Amniotic stem cell (primary cell): ENCODE results near the gene CCZ1B.
"Not testable (repeated sequence)": the region's sequence is repeated elsewhere in the genome, so short reads cannot be mapped to it uniquely, and the experiment has no call there.

Source experiments
- DNase-seq: peaks from one replicate; lab custom pipeline; 2025; lab: John Stamatoyannopoulos, UW

CCZ1B gene

GRCh38 chr7:6826151-6826550 is at the start of gene CCZ1B:
CCZ1B (minus strand) TSS chr7:6826275; CDS start chr7:6826197, 78 bp downstream.
- DNase-seq: peak; percentile 3

- not testable (repeated sequence) for DNase-seq
Measured at GRCh38 chr7:6875022-6875421, 48.9 kb upstream of the CCZ1B start.

- not testable (repeated sequence) for DNase-seq
Measured at GRCh38 chr7:6872246-6872945, 46.3 kb upstream of the CCZ1B start.

GRCh38 chr7:6871421-6872144 is 45.5 kb upstream of the CCZ1B start:
- not testable (repeated sequence) for DNase-seq

- DNase-seq: not testable (repeated sequence)
Measured at GRCh38 chr7:6864751-6865150, 38.7 kb upstream of the CCZ1B start.

GRCh38 chr7:6864188-6864587 is 38.1 kb upstream of the CCZ1B start:
- DNase-seq: not testable (repeated sequence)

GRCh38 chr7:6862876-6863275 is 36.8 kb upstream of the CCZ1B start:
- DNase-seq: not testable (repeated sequence)

GRCh38 chr7:6857721-6858314 is 31.7 kb upstream of the CCZ1B start:
- DNase-seq: not testable (repeated sequence)

GRCh38 chr7:6855563-6856131 is 29.6 kb upstream of the CCZ1B start:
- DNase-seq: not testable (repeated sequence)

GRCh38 chr7:6854747-6855562 is 28.9 kb upstream of the CCZ1B start:
- DNase-seq: not testable (repeated sequence)

GRCh38 chr7:6853681-6854080 is 27.6 kb upstream of the CCZ1B start:
- not testable (repeated sequence) for DNase-seq

- not testable (repeated sequence) for DNase-seq
Measured at GRCh38 chr7:6849127-6849526, 23.1 kb upstream of the CCZ1B start.

- not testable (repeated sequence) for DNase-seq
Measured at GRCh38 chr7:6847751-6848150, 21.7 kb upstream of the CCZ1B start.

GRCh38 chr7:6845971-6846449 is 19.9 kb upstream of the CCZ1B start:
- not testable (repeated sequence) for DNase-seq

GRCh38 chr7:6843654-6844053 is 17.6 kb upstream of the CCZ1B start:
- DNase-seq: not testable (repeated sequence)

- DNase-seq: not testable (repeated sequence)
Measured at GRCh38 chr7:6843092-6843491, 17.0 kb upstream of the CCZ1B start.

GRCh38 chr7:6842278-6842921 is 16.3 kb upstream of the CCZ1B start:
- not testable (repeated sequence) for DNase-seq

- DNase-seq: not testable (repeated sequence)
Measured at GRCh38 chr7:6837081-6837480, 11.0 kb upstream of the CCZ1B start.

- DNase-seq: not testable (repeated sequence)
Measured at GRCh38 chr7:6835521-6835920, 9.4 kb upstream of the CCZ1B start.

- DNase-seq: no peak
Measured at GRCh38 chr7:6833636-6834035, 7.6 kb upstream of the CCZ1B start.
